Activated CD4-positive, alpha-beta T cell treated with anti-CD3 and anti-CD28 coated beads, Interleukin-2, amount 50 U/mL, for 48 hours (primary cell): ENCODE data around the gene STAB2.
"Not testable (repeated sequence)": the region's sequence is repeated elsewhere in the genome, so short reads cannot be mapped to it uniquely, and the experiment has no call there.

Experiments used
- DNase-seq, 2 experiments: peaks; one replicate each; pipeline ENCODE4 v3.0.0-alpha.2; 2020

The STAB2 gene

DNA sequence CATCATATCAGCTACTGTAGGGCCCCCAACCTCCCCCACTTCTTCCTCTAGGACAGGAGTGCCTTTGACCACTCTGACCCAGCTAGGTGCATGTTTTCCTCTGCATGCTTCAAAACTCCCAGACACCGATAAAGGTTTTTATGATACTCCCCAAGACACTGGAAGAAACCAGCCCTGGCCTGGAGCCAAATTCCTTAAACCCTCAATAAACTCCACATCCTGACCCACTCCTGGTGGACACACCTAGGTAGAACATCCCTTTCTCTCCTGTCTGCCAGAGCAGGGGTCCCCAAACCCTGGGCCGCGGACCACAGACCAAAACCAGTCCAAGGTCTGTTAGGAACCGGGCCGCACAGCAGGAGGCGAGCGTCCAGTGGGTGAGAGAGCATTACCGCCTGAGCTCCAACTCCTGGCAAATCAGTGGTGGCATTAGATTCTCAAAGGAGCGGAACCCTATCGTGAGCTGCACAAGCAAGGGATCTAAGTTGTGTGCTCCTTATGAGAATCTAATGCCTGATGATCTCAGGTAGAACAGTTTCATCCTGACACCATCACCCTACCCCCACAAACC, 204.4 kb downstream of the STAB2 start:
- no peak for DNase-seq

DNA sequence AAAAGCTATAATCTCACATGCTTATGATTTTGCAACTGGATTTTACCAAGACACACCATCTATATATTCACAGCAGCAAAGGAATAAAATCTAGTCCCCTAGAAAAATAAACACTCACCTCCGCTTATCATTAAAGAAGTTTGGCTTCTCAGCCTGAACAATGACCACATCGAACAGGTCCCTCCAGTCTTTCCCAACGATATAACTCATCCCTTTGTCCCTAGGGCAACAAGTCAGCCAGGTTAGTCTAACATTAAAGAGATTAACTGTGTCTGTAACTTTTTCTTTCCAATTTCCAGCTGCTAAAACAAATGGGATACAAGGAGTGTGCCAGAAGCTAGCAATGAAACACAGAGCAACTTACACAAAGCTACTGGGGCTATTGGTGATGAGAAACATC, 206.0 kb downstream of the STAB2 start:
- DNase-seq: no peak

DNA sequence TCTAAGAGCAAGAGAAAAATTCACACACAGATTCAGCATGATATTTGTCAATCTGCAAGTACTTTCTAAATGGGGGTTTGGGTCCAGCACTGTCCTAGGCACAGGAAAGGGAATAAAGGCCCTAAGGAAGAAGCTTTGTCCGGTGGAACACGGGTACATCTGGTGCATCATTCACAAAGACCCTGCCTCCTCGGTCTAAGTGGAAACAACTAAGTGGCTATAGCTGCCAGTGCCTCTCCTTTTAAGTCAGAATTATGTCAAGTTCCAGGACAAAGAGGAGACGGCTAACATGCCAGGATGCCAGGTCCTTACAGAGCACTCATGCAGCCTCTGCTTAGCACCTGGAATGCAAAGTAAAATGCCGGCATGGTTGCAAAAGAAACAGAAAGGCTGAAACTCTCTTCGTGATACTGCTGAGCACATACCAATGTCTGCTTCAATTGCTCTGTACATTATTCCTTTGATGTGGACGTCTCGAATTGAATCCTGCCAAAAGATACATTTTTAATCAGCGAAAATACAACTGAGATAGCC, 206.5 kb downstream of the STAB2 start:
- DNase-seq: no peak

DNA sequence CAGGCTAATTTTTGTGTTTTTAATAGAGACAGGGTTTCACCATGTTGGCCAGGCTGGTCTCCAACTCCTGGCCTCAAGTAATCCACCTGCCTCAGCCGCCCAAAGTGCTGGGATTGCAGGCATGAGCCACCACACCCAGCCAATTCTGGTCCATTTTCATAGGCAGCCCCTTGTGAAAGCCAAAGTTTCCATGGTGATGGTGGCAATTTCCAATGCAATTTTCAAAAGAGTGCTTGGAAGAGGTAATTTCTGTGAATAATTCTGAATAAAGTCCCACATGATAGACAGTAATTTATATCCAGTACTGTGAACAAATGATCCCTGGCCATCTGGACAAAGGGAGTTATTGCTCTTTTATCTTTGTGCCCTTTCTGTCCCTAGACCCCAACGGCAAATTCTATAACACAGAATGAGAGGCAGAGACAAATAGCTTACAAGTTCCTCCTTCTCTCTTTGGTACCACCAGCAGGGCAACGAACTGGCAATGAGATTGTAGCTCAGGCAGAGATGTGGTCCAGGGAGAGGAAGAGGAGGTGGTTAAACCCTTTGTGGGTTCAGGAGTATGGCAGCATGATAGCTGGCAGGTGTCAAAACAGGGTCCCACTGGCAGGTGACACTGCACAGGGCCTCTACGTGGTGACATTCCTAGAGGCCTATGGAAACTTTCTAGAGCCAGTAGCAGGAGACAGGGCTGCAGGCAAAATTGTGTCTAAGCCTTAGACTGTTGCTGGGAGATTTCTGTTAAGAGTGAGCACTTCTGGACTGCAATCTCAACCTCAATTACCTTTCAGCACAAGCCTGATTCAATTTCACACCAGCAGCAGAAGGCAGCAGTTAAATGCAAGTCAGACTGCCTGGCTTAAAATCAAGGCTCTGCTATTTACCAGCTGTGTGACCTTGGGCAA, 207.5 kb downstream of the STAB2 start:
- no peak for DNase-seq

DNA sequence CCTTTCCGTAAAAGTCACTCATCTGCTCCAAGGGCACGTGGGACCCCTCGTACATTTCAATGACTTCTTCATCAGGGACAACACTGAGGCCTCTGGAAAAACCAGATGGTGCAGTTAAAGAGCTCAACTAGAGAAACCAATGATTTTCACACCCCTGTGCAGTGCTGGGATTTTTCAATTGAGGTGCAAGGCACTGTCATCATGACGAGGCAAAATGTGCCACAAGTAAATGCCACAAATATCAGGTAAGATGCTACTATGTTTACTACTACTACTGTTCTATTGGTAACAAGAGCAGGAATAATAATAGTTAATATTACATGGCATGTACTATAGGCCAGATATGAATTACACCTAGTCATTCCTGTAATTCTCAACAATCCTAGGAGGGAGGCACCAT, 211.5 kb downstream of the STAB2 start:
- DNase-seq: no peak

DNA sequence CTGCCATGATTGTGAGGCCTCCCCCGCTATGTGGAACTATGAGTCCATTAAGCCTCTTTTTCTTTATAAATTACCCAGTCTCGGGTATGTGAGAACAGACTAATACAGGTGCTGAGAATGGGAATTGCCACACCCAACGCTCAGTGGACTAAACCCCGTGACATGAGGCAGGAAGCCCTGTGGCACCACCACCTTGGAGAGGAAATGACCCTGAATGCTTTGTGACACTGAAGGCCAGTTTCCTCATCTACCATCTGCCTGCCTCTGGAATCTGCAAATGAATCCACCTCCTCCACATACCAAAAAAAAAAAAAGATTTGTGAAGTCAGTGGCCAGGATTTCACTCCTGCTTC, 212.4 kb downstream of the STAB2 start:
- no peak for DNase-seq

DNA sequence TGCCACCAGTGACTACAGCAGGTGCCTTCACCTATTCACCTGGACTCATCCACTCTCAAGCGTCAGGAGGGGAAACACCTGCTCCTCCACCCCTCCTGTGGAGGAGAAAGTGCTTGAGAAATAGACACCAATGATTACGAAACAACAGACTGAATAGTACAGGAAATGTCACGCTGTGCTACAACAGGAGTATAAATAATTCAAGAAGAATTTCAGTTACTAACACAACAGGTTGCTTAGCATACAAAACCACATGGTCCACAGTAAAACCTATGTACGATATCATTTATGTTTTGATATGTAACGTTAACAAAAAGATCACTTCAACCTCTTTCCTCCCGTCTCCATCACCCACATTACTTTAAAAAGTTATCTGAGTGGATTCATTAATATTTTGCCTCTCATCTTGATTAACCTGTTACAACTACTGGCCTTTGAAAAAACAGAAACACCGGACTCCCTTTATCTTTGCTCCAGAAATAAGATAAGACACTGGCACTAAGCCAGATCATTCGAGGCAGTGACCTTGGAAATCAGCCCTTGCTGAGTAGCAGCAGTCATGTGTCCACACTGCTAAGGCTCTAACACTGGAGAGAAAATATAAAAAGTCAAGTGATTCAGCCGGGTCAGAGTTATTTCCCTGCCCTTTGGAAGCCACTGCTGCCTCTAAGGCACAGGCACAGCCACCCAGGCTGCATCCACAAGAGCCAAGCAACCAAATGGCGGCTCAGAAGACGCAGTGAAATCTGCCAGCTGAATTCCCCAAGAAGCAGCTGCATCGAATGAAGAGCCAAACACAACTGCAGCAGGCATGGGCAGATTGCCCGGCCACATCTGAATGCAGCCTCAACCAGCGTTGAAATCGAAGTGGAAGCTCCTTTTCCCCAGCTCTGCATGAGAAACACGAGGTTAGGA, 213.0 kb downstream of the STAB2 start:
- DNase-seq: no peak

DNA sequence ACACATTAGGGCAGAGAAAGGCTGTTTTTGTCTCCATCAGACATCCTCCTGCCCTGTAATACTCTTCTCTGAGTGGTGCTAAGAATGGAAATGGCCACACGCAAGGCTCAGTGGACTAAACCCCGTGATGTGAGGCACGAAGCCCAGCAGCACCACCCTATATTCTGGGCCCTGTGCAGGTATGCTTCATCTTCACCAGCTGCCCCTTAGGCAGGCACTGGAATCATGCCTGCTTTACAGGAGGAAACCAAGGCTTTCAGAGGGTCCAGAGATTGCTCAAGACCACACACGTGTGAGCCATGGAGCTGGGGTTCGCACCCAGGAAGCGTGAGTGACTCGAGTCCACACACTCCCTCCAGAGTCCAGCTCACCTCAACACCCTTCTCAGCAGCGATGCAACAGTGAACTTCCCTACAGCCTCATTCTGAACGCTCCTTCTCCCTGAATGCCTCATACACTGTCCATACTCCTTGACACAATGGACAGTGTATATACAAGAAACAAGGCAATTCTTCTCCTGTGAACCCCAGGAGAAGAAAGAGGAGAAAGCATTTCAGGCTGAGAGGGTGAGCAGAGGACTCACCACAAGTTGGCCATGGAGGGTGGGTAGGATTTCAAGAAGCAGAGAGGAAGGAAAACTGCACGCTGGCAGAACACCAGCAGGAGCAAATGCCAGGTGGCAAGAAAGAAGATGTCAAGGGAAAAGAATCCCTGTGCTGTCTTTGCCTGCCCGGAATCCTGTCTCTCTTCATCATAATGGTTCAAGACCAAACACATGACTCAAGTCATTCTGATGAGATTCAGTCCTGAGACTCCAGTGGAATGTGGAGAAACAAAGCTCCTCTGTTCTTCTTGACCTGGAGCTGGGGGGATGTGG, 214.9 kb downstream of the STAB2 start:
- no peak for DNase-seq

DNA sequence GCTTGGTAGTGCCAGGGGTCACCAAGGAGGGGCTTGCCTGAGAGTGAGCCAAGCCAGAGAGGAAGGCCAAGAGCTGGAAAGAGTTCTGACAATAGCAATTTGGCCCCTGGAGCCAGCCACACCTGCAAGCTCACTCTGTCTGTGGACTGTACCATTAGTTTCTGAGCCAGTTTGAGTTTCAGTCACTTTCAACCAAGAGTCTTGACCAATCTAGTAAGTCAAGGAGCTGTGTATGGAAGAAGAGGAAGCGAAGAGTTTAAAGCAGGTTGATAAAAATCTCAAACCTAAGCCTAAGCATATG, 215.5 kb downstream of the STAB2 start:
- DNase-seq: no peak

DNA sequence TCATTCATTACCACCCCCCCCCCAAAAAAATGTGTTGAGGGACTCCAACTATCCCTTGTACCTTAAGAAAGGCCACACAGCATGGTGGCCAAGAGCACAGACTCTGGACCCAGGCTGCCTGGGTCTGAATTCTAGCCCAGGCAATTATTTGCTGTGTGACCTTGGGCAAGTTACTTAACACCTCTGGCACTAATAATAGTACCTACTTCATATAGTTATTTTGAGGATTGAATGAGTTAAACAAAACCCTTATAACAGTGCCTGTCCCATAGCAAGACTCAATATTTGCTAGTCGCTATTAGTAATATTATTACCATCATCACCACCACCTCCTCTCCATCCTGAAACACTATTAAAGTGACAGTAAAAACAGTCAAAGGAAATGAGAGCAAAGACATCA, 216.8 kb downstream of the STAB2 start:
- DNase-seq: no peak

DNA sequence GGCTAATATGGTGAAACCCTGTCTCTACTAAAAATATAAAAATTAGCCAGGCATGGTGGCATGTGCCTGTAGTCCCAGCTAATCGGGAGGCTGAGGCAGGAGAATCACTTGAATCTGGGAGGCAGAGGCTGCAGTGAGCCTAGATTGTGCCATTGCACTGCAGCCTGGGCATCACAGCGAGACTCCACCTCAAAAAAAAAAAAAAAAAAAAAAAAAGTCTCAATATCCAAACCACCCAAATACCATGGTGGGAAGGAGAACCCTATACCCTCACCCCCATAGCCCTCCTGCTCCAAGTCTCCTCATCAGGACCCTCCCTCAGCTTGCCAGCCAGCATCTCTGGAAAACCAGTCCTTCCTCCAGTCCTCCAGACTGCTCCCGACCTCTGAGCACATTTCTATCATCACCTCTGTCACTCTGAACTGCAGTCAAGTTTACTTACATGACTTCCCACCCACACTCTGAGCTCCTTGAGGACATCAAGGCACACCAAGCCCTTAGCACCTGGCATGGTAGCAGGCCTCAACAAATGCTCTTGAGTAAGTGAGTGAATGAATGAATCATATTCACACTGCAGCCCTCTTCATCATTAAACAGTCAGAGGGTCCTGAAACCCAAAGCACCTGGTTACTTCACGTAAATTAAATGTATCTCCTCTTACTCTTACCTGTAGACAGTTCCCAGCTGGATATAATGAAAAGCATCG, 218.7 kb downstream of the STAB2 start:
- no peak for DNase-seq

DNA sequence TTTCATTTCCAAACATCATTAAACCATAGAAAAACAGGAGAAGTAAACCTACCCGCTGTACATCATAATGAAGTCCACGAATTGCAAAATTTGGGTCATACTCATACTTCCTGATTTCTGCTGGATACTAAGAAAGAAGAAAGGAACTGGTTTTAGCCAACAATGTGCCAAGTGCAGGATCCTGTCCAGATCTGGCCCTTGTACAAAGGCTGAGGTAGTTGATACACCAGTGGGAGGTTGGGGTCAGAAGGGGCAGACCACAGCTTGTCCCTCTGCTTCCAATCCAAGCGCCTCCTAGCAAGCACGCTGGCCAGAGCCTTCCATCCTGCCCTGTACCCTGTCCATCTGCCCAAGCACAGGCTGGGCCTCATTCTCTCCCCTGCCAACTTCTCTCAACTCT, 219.7 kb downstream of the STAB2 start:
- no peak for DNase-seq

DNA sequence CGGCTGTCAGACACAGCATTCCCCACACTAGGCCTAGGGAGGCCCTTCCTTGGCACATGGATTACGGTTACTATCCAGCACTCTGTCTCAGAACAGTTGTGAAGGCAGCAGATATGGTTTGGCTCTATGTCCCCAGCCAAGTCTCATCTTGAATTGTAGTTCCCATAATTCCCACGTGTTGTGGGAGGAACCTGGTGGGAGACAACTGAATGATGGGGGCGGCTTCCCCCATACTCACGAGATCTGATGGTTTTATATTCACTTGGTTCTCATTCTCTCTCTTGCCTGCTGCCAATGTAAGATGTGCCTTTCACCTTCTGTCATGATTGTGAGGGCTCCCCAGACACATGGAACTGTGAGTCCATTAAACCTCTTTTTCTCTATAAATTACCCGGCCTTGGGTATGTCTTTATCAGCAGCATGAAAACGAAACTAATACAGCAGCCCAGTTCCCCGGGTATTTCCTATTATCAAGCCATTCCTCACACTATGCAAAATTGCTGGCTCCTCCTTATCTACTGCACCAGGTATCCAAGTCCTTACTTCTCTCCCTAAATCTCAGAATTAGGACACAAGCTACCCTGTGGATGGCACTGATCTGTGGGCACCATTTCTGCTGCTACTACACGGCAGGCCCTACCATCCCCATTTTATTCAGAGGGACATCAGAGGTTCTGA, 220.6 kb downstream of the STAB2 start:
- no peak for DNase-seq

DNA sequence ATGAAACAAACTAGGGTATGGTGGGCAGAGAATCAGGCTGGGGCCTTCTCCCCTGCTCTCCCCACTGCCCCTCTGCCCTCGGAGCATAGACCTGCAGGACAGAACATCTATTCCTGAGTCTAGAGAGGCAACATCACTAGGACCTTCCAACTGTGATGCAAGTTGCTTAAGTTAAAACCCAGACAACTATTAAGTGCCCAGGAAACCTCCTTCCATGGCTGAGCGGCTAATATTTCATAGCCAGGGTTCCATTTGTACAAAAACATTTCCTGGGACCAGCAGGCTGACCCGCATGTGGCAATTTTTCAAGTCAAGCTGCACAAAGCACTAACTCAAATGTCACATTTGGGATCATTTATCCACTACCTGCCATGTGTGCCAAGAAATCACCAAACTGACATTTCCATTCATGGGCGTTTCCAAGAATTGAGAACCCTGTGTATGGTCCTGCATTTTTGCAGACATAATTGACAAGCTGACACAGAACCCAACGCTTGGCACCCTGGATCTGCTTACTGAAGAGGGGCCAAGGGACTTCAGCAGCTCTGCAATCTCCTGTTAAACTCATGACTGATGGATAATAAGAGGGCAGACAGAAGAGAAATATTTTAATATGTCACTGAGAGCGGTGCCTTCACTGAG, 221.3 kb downstream of the STAB2 start:
- no peak for DNase-seq

DNA sequence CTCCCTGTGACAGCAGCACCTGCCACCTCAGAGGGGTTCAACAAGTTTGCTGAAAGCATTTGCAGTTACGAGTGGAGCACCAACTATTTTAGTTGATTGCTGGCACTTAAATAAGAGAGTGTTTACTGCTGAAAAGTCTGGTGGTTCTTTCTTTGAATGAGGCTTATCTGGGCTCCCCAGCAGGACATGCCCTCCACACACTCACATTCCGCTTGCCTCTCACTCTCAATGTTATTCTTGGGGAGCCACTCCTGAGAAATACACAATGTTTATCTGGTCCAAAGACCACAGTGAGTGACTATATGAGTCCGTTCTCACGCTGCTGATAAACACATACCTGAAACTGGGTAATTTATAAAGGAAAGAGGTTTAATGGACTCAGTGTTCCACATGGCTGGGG, 222.1 kb downstream of the STAB2 start:
- DNase-seq: no peak

DNA sequence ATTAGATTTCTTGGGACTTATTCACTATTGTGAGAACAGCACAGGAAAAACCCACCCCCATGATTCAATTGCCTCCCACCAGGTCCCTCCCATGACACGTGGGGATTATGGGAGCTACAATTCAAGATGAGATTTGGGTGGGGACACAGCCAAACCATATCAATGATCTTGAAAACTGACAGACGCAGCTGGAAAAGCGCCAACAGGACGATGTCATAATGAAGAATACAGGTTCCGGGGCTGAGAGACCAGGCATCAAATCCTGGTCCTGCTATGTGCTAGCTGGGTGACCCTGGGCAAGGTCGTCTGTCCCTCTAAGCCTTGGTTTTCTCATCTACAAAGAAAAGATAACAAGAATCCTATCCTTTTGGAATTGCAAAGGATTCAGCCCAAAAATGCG, 222.6 kb downstream of the STAB2 start:
- not testable (repeated sequence) for DNase-seq

DNA sequence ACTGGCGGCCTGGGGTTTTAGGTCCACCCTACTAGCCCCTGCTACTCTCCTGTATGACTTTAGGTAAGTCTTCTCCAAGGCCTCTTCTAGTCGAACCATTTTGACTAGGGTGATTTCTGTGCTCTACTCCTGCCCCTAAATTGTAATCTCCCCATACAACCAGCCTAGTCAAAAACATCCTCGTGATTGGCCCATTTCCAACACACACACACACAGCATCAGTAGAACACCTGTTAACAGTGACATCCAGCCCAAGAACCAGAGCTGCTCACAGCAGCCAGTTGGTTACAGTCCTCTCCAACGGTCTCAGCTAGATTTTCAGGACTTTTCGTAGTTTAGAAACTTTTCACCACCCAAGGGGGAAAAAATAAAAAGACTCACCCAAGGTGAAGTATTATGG, 223.0 kb downstream of the STAB2 start:
- DNase-seq: no peak

DNA sequence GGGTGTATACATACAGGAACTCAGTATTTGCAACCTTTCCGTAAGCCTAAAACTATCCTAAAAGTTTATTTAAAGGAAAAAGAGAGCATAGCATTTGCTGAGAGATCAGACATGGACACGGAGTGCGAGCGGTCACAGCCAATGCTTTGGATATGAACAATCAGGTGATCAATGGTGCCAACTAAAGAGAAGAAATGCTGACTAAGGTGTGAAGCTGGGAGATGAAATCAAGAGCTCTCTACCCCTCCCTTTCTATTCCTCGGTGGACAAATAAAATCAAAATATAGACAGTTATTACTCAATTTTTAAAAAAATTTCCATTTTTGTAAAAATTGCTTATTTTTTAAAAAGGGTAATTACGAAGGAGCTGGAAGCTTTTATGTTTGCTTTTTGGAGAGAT, 224.7 kb downstream of the STAB2 start:
- DNase-seq: no peak

DNA sequence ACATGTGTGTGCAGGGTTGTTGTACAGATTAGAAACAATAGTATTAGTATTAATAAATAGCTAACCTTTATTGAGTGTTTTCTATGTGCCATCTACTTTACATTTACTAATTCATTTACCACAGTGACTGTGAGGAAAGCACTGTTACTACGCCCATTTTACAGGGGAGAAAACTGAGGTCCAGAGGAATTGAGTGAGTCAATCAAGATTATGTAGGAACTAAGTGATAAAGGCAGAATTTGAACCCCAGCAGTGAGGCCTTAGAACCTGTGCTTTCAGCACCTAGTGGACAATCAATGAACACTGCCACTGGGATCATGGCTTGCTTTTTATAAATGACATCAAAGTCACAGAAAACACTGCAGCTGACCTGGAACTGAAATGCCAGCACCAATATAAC, 225.7 kb downstream of the STAB2 start:
- DNase-seq: no peak

DNA sequence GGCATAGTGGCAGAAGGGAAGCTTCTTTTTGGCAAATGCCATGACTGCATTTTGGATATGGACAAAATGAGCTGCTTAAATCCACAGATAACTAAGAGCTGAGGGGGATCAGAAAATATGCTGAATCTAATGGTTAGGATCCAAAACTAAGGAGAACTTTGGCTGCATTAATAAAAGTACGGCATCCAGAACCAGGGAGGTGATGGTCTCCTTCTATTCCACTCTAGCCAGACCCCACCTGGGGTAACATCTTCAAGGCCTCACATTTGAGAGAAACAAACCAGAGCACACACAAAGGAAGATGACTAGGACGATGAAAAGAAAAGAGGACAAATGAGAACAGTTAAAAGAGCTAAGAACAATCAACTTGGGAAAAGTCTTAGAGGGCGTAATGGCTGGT, 226.4 kb downstream of the STAB2 start:
- DNase-seq: no peak

DNA sequence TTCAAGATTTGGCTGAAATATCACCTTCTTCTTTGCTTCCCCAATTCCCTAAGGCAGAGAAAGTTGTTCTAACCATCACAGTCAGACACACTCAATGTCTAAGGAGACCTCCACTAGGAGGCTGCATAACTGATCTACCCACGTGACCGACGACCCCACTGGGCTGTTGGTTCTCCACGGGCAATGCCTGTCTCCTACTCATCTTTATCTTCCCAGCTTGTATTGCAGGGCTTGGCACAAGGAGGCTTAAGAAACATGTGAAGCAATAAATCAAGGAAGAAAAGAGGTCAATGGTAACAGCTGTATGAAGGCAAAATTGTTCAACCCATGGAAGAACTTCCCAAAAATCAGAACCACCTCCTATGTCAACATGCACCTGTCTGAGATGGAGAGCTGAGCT, 226.9 kb downstream of the STAB2 start:
- no peak for DNase-seq
